ENCODE measurements around the gene CCL24.
"Not testable (repeated sequence)": the region's sequence is repeated elsewhere in the genome, so short reads cannot be mapped to it uniquely, and the experiment has no call there.

Gene CCL24

DNA sequence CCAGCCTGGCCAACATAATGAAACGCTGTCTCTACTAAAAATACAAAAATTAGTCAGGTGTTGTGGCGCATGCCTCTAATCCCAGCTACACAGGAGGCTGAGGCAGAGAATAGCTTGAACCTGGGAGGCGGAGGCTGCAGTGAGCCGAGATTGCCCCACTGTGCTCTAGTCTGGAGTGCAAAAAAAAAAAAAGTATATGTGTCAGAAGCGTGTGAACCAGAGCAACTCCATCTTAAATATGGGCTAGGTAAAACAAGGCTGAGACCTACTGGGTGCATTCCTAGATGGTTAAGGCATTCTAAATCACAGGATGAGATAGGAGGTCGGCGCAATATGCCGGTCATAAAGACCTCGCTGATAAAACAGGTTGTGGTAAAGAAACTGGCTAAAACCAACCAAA, 6.2 kb downstream of the CCL24 start:
- H3K4me1 ChIP-seq (ENCODE audit: control insufficient read depth in 2 of 2, insufficient read depth in 2 of 2, low read length in 2 of 2): no peaks in the 10 kb centered on the region
- H3K27ac ChIP-seq (ENCODE audit: low read depth in 2 of 2, low read length in 2 of 2): no peak overlapping the region
- no peaks in the 10 kb centered on the region for H3K27me3 ChIP-seq (ENCODE audit: control insufficient read depth in 2 of 2, insufficient read depth in 2 of 2, low read length in 2 of 2)
- H3K9ac ChIP-seq (ENCODE audit: low read depth in 1 of 2, low read length in 2 of 2): no peak overlapping the region
- peaks cover 0 to 8% of the 10 kb centered on the region in 2 donors for H3K9me3 ChIP-seq (ENCODE audit: control insufficient read depth in 2 of 2, low read length in 2 of 2)
- no peak overlapping the region for H3K4me3 ChIP-seq (ENCODE audit: low read length in 2 of 2)
- no peaks in the 10 kb centered on the region for H3K36me3 ChIP-seq (ENCODE audit: control insufficient read depth in 2 of 2, insufficient read depth in 2 of 2, low read length in 2 of 2)

DNA sequence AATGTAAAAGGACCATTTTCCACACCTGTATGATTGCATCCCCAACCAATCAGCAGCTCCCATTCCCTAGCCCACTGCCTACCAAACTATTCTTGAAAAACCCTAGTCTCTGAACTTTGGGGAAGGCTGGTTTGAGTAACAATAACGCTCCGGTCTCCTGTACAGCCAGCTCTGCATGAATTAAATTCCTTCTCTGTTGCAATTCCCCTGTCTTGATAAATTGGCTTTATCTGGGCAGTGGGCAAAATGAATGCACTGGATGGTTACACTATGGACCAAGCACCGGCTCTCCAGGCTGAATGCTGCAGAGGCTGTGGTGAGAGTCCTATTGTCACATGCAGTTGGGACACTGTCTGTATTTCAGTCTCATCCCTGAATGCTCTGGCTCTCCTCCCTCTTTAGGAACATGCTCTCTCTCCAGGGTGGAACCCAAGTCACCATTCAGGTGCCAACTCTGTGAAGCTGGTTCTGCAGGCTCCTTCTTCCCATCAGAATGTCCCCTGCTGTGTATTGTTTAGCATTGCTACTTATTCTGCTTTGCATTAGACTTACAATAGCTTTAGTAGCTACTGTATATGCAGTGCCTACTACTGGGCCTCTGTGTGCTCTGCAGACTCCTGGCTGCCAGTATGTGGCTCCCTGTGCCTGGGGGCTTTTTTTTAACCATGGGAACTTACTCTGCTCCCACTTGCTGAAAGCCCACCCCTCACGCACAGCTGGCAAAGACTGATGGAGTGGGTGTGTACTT, 6.9 kb downstream of the CCL24 start:
- Histone ChIP-seq H3K27ac (ENCODE audit: low read depth in 2 of 2, low read length in 2 of 2) (no peak overlapping the region), H3K4me3 (ENCODE audit: low read length in 2 of 2) (no peak overlapping the region), H3K9me3 (ENCODE audit: control insufficient read depth in 2 of 2, low read length in 2 of 2) (peaks cover 0 to 8% of the 10 kb centered on the region in 2 donors), H3K36me3 (ENCODE audit: control insufficient read depth in 2 of 2, insufficient read depth in 2 of 2, low read length in 2 of 2) (no peaks in the 10 kb centered on the region), H3K27me3 (ENCODE audit: control insufficient read depth in 2 of 2, insufficient read depth in 2 of 2, low read length in 2 of 2) (no peaks in the 10 kb centered on the region), H3K4me1 (ENCODE audit: control insufficient read depth in 2 of 2, insufficient read depth in 2 of 2, low read length in 2 of 2) (no peaks in the 10 kb centered on the region), H3K9ac (ENCODE audit: low read depth in 1 of 2, low read length in 2 of 2) (no peak overlapping the region)

DNA sequence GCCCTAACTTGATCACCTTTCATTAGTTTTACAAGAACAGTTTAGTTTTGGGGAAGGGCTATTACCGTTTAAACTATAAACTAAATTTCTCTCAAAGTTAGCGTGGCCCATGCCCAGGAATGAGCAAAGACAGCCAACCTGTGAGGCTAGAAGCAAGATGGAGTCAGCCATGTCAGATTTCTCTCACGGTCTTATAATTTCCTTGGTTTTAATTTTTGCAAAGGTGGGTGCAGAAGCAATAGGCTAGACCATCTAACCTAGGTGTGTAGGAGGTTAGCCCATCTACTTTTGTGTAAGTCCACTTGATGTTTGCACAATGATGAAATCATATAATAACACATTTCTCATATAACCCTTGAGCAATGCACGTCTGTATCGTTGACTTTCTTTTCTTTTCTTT, 8.9 kb downstream of the CCL24 start:
- Histone ChIP-seq H3K27me3 (ENCODE audit: control insufficient read depth in 2 of 2, insufficient read depth in 2 of 2, low read length in 2 of 2) (no peaks in the 10 kb centered on the region), H3K36me3 (ENCODE audit: control insufficient read depth in 2 of 2, insufficient read depth in 2 of 2, low read length in 2 of 2) (no peaks in the 10 kb centered on the region), H3K9me3 (ENCODE audit: control insufficient read depth in 2 of 2, low read length in 2 of 2) (peaks cover 0 to 8% of the 10 kb centered on the region in 2 donors), H3K9ac (ENCODE audit: low read depth in 1 of 2, low read length in 2 of 2) (no peak overlapping the region), H3K4me1 (ENCODE audit: control insufficient read depth in 2 of 2, insufficient read depth in 2 of 2, low read length in 2 of 2) (no peaks in the 10 kb centered on the region), H3K4me3 (ENCODE audit: low read length in 2 of 2) (no peak overlapping the region), H3K27ac (ENCODE audit: low read depth in 2 of 2, low read length in 2 of 2) (no peak overlapping the region)

DNA sequence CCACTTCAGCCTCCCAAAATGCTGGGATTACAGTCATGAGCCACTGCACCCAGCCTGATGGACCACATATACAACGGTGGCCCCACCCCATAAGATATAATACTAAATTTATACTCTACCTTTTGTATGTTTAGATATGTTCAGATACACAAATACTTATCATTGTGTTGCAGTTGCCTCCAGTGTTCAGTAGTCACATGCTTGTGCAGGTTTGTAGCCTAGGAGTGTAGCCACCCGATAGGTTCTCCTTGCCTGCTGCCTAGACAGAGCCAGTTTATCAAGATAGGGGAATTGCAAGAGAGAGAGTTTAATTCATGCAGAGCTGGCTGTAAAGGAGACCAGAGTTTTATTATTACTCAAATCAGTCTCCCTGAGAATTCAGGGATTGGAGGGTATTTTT, 9.6 kb downstream of the CCL24 start:
- Histone ChIP-seq H3K9ac (ENCODE audit: low read depth in 1 of 2, low read length in 2 of 2) (no peak overlapping the region), H3K36me3 (ENCODE audit: control insufficient read depth in 2 of 2, insufficient read depth in 2 of 2, low read length in 2 of 2) (no peaks in the 10 kb centered on the region), H3K27me3 (ENCODE audit: control insufficient read depth in 2 of 2, insufficient read depth in 2 of 2, low read length in 2 of 2) (no peaks in the 10 kb centered on the region)

DNA sequence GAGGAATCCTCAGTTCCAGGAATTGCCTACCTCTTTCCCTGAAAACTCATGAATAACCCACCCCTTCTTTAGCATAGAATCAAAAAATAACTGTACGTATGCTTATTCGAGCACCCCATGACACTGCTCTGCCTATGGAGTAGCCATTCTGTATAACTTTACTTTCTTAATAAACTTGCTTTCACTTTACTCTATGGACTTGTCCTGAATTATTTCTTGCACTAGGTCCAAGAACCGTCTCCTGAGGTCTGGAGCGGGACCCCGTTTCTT, 11.1 kb downstream of the CCL24 start:
- no peaks in the 10 kb centered on the region for H3K36me3 ChIP-seq (ENCODE audit: control insufficient read depth in 2 of 2, insufficient read depth in 2 of 2, low read length in 2 of 2)
- H3K4me3 ChIP-seq (ENCODE audit: low read length in 2 of 2): no peak overlapping the region
- no peaks in the 10 kb centered on the region for H3K4me1 ChIP-seq (ENCODE audit: control insufficient read depth in 2 of 2, insufficient read depth in 2 of 2, low read length in 2 of 2)
- H3K27me3 ChIP-seq (ENCODE audit: control insufficient read depth in 2 of 2, insufficient read depth in 2 of 2, low read length in 2 of 2): no peaks in the 10 kb centered on the region
- no peak overlapping the region for H3K9ac ChIP-seq (ENCODE audit: low read depth in 1 of 2, low read length in 2 of 2)
- no peak overlapping the region for H3K27ac ChIP-seq (ENCODE audit: low read depth in 2 of 2, low read length in 2 of 2)
- peaks cover 0 to 7% of the 10 kb centered on the region in 2 donors for H3K9me3 ChIP-seq (ENCODE audit: control insufficient read depth in 2 of 2, low read length in 2 of 2)

More for the DNA sequence above, 9.6 kb downstream of the CCL24 start:
- Histone ChIP-seq H3K27ac (ENCODE audit: low read depth in 2 of 2, low read length in 2 of 2) (no peak overlapping the region), H3K4me1 (ENCODE audit: control insufficient read depth in 2 of 2, insufficient read depth in 2 of 2, low read length in 2 of 2) (no peaks in the 10 kb centered on the region), H3K4me3 (ENCODE audit: low read length in 2 of 2) (no peak overlapping the region), H3K9me3 (ENCODE audit: control insufficient read depth in 2 of 2, low read length in 2 of 2) (peaks cover 0 to 8% of the 10 kb centered on the region in 2 donors)

DNA sequence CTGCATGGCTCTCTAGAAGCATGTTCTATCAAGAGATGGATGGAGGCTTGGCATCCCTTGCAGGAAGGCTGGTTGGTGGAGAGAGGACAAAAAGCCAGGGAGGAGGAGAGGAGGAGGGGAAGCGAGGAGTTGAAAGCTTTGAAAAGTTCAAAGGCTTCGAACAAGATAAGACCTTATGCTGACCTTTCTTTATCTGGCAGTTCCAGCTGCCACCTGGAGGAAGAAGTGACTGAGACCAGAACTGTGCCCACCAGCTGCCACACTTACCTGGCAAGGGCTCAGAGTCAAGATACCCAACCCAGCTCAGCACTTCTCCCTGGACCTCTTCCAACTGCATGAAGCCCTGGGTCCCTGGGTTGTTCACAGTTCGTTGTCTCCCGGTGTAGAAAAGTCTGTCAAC, 14.8 kb downstream of the CCL24 start:
- Histone ChIP-seq H3K36me3 (ENCODE audit: control insufficient read depth in 2 of 2, insufficient read depth in 2 of 2, low read length in 2 of 2) (no peaks in the 10 kb centered on the region), H3K4me3 (ENCODE audit: low read length in 2 of 2) (no peak overlapping the region), H3K9me3 (ENCODE audit: control insufficient read depth in 2 of 2, low read length in 2 of 2) (no peaks in the 10 kb centered on the region), H3K4me1 (ENCODE audit: control insufficient read depth in 2 of 2, insufficient read depth in 2 of 2, low read length in 2 of 2) (no peaks in the 10 kb centered on the region), H3K9ac (ENCODE audit: low read depth in 1 of 2, low read length in 2 of 2) (no peak overlapping the region), H3K27ac (ENCODE audit: low read depth in 2 of 2, low read length in 2 of 2) (no peak overlapping the region), H3K27me3 (ENCODE audit: control insufficient read depth in 2 of 2, insufficient read depth in 2 of 2, low read length in 2 of 2) (no peaks in the 10 kb centered on the region)

DNA sequence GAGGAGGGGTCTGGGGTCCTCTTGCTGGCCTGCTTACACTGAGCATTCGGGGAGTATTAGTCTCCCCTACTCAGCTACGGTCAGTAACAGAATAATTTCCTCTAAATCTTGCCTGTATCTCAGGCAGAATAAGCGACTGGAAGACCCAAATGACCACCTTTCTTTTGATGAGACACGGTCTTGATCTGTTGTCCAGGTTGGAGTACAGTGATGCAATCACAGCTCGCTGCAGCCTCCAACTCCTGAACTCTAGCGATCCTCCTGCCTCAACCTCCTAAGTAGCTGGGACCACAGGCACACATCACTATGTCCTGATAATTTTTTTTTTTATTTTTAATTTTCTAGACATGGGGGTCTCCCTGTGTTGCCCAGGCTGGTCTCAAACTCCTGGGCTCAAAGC, 17.2 kb downstream of the CCL24 start:
- H3K27me3 ChIP-seq (ENCODE audit: control insufficient read depth in 2 of 2, insufficient read depth in 2 of 2, low read length in 2 of 2): no peaks in the 10 kb centered on the region
- H3K9ac ChIP-seq (ENCODE audit: low read depth in 1 of 2, low read length in 2 of 2): no peak overlapping the region
- no peak overlapping the region for H3K27ac ChIP-seq (ENCODE audit: low read depth in 2 of 2, low read length in 2 of 2)
- H3K9me3 ChIP-seq (ENCODE audit: control insufficient read depth in 2 of 2, low read length in 2 of 2): no peaks in the 10 kb centered on the region
- H3K4me3 ChIP-seq (ENCODE audit: low read length in 2 of 2): no peak overlapping the region
- no peaks in the 10 kb centered on the region for H3K36me3 ChIP-seq (ENCODE audit: control insufficient read depth in 2 of 2, insufficient read depth in 2 of 2, low read length in 2 of 2)
- H3K4me1 ChIP-seq (ENCODE audit: control insufficient read depth in 2 of 2, insufficient read depth in 2 of 2, low read length in 2 of 2): peaks cover 4 to 5% of the 10 kb centered on the region in 2 donors

DNA sequence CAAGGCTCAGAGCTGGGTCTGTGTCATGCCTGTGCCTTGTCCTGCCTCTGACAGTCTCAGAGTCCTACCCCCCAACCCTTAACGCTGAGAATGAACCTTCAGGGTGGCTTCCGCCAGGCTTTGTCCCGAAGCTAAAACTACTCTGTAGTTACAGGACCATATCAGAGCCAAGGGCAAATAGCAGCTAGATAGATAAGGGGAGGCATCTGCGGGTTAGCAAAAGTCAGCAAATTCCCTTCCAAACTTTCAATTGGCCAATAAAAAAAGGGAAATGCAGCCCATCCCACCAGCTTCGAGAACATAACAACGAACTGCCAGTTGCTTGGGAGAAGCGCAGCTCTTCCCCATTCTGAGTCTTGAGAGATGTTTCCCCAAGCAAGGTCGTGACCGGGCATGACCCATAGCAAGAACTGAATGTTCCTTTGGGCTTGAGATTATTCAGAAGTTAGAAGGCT, 17.7 kb downstream of the CCL24 start:
- H3K27ac ChIP-seq (ENCODE audit: low read depth in 2 of 2, low read length in 2 of 2): peak overlapping the region in 1 of 2 donors; percentile 3
- H3K36me3 ChIP-seq (ENCODE audit: control insufficient read depth in 2 of 2, insufficient read depth in 2 of 2, low read length in 2 of 2): no peaks in the 10 kb centered on the region
- H3K27me3 ChIP-seq (ENCODE audit: control insufficient read depth in 2 of 2, insufficient read depth in 2 of 2, low read length in 2 of 2): no peaks in the 10 kb centered on the region
- H3K9ac ChIP-seq (ENCODE audit: low read depth in 1 of 2, low read length in 2 of 2): no peak overlapping the region
- no peaks in the 10 kb centered on the region for H3K9me3 ChIP-seq (ENCODE audit: control insufficient read depth in 2 of 2, low read length in 2 of 2)
- H3K4me3 ChIP-seq (ENCODE audit: low read length in 2 of 2): no peak overlapping the region
- peaks cover 4 to 9% of the 10 kb centered on the region in 2 donors for H3K4me1 ChIP-seq (ENCODE audit: control insufficient read depth in 2 of 2, insufficient read depth in 2 of 2, low read length in 2 of 2)

DNA sequence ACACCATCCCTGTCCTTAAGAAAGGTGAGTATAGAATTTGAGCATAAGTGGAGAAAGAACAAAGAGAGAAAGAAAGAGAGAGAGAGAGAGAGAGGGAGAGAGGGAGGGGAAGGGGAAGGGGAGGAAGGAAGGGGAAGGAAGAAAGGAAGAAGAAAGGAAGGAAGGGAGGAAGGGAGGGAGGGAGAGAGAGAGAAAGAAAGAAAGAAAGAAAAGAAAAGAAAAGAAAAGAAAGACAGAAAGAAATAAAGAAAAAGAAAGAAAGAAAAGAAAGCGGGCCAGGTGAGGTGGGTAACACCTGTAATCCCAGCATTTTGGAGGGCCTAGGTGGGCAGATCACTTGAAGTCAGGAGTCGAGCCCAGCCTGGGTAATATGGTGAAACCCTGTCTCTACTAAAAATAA, 19.9 kb downstream of the CCL24 start:
- Histone ChIP-seq H3K9me3 (ENCODE audit: control insufficient read depth in 2 of 2, low read length in 2 of 2) (no peaks in the 10 kb centered on the region), H3K36me3 (ENCODE audit: control insufficient read depth in 2 of 2, insufficient read depth in 2 of 2, low read length in 2 of 2) (no peaks in the 10 kb centered on the region), H3K4me3 (ENCODE audit: low read length in 2 of 2) (no peak overlapping the region), H3K27ac (ENCODE audit: low read depth in 2 of 2, low read length in 2 of 2) (no peak overlapping the region), H3K4me1 (ENCODE audit: control insufficient read depth in 2 of 2, insufficient read depth in 2 of 2, low read length in 2 of 2) (peaks cover 4 to 9% of the 10 kb centered on the region in 2 donors), H3K27me3 (ENCODE audit: control insufficient read depth in 2 of 2, insufficient read depth in 2 of 2, low read length in 2 of 2) (no peaks in the 10 kb centered on the region), H3K9ac (ENCODE audit: low read depth in 1 of 2, low read length in 2 of 2) (no peak overlapping the region)

DNA sequence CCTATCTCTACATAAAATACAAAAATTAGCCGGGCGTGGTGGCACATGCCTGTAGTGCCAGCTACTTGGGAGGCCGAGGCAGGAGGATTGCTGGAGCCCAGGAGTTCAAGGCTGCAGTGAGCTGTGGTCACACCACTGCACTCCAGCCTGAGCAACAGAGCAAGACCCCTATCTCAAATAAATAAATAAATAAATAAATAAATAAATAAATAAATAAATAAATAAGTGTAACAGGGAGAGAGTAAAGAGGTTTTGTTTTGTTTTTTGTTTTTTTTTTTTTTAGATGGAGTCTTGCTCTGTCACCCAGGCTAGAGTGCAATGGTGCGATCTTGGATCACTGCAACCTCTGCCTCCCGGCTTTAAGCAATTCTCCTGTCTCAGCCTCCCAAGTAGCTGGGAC, 21.0 kb downstream of the CCL24 start:
- not testable (repeated sequence) for H3K36me3 ChIP-seq (ENCODE audit: control insufficient read depth in 2 of 2, insufficient read depth in 2 of 2, low read length in 2 of 2); H3K9me3 ChIP-seq (ENCODE audit: control insufficient read depth in 2 of 2, low read length in 2 of 2); H3K9ac ChIP-seq (ENCODE audit: low read depth in 1 of 2, low read length in 2 of 2); H3K4me3 ChIP-seq (ENCODE audit: low read length in 2 of 2); H3K4me1 ChIP-seq (ENCODE audit: control insufficient read depth in 2 of 2, insufficient read depth in 2 of 2, low read length in 2 of 2); H3K27me3 ChIP-seq (ENCODE audit: control insufficient read depth in 2 of 2, insufficient read depth in 2 of 2, low read length in 2 of 2)
- peak overlapping the region in 1 of 2 donors; percentile 86 for H3K27ac ChIP-seq (ENCODE audit: low read depth in 2 of 2, low read length in 2 of 2)
